CD14-positive monocyte (primary cell): ENCODE results near the gene LRRC8A. TPM values are rescaled to one million over a fixed set of nuclear protein-coding genes. Genes with fewer than 3 reads are reported as not detected.

ENCODE experiments used
- DNase-seq, 3 donors: peaks; one replicate each; pipeline ENCODE4 v3.0.0-alpha.2; 2011 to 2022
- H2AFZ ChIP-seq: 2 replicates; pipeline ENCODE4 v1.6.0; 2012; ENCODE audit warnings: mild to moderate bottlenecking, low read depth, low read length, inconsistent platforms; ENCODE audit not compliant: insufficient read depth, poor library complexity, severe bottlenecking
- H3K27ac ChIP-seq, 2 donors: 1 replicate in 1 of 2; 2 replicates in 1 of 2; pipeline ENCODE4 v1.5.1; 2012 to 2013; ENCODE audit warnings: low read length in 2 of 2, control low read depth in 1 of 2, inconsistent platforms in 1 of 2, low read depth in 1 of 2, mild to moderate bottlenecking in 1 of 2
- H3K27me3 ChIP-seq, 2 donors: one replicate each; pipeline versions ENCODE4 v1.6.0 to v1.6.1; 2011 to 2013; ENCODE audit warnings: low read length in 2 of 2; ENCODE audit not compliant: control insufficient read depth in 2 of 2, insufficient read depth in 2 of 2
- H3K36me3 ChIP-seq, 2 donors: replicated peaks in 1 of 2; 1 replicate in 1 of 2; 2 replicates in 1 of 2; pipeline versions ENCODE4 v1.5.1 to v1.6.1; 2012 to 2013; ENCODE audit warnings: low read length in 2 of 2, control low read depth in 1 of 2, inconsistent platforms in 1 of 2, mild to moderate bottlenecking in 1 of 2; ENCODE audit not compliant: insufficient read depth in 2 of 2, control insufficient read depth in 1 of 2
- H3K4me1 ChIP-seq, 2 donors: 1 replicate in 1 of 2; 2 replicates in 1 of 2; pipeline versions ENCODE4 v1.5.1 to v1.6.1; 2012 to 2013; ENCODE audit warnings: low read length in 2 of 2, control low read depth in 1 of 2, inconsistent platforms in 1 of 2, mild to moderate bottlenecking in 1 of 2, moderate library complexity in 1 of 2; ENCODE audit not compliant: insufficient read depth in 2 of 2, control insufficient read depth in 1 of 2
- H3K4me2 ChIP-seq: replicated peaks from 2 replicates; pipeline ENCODE3; 2012; ENCODE audit warnings: low read length, moderate library complexity, mild to moderate bottlenecking; ENCODE audit not compliant: poor library complexity, severe bottlenecking; ENCODE audit errors: extremely low read depth
- H3K4me3 ChIP-seq, 3 experiments: fragments of 200-600 bp in 1 of 3; sonication (generic) in 1 of 3; replicated peaks in 1 of 3; 1 replicate in 2 of 3; 2 replicates in 1 of 3; pipeline ENCODE4 v1.5.1; 2011 to 2013; ENCODE audit warnings: low read length in 3 of 3, mild to moderate bottlenecking in 3 of 3, control low read depth in 2 of 3, low read depth in 2 of 3, inconsistent platforms in 1 of 3, moderate library complexity in 1 of 3
- H3K79me2 ChIP-seq: 2 replicates; pipeline ENCODE4 v1.6.0; 2012; ENCODE audit warnings: mild to moderate bottlenecking, control low read depth, inconsistent platforms, low read length, moderate library complexity; ENCODE audit not compliant: insufficient read depth
- H3K9ac ChIP-seq: 2 replicates; pipeline ENCODE4 v1.6.0; 2017; ENCODE audit warnings: low read length, mild to moderate bottlenecking; ENCODE audit not compliant: insufficient read depth, poor library complexity, severe bottlenecking
- H3K9me3 ChIP-seq, 2 donors: replicated peaks in 1 of 2; 1 replicate in 1 of 2; 2 replicates in 1 of 2; pipeline versions ENCODE4 v1.5.1 to v1.6.1; 2012 to 2013; ENCODE audit warnings: low read length in 2 of 2, control low read depth in 1 of 2; ENCODE audit not compliant: control insufficient read depth in 1 of 2, insufficient read depth in 1 of 2
- H4K20me1 ChIP-seq: 2 replicates; pipeline ENCODE4 v1.6.0; 2012; ENCODE audit warnings: mild to moderate bottlenecking, low read length, control low read depth, moderate library complexity; ENCODE audit not compliant: insufficient read depth
- H3K27ac Mint-ChIP-seq, 7 donors: one replicate each; pipeline ENCODE4 v1.8.0; 2020; ENCODE audit warnings: mild to moderate bottlenecking in 7 of 7, mixed read lengths in 7 of 7, moderate library complexity in 6 of 7, inconsistent platforms in 2 of 7
- H3K27me3 Mint-ChIP-seq, 3 donors: one replicate each; pipeline ENCODE4 v1.8.0; 2021 to 2022; ENCODE audit warnings: low read depth in 3 of 3, mild to moderate bottlenecking in 3 of 3, mixed read lengths in 3 of 3, moderate library complexity in 3 of 3, inconsistent platforms in 1 of 3
- H3K36me3 Mint-ChIP-seq, 2 donors: one replicate each; pipeline ENCODE4 v1.8.0; 2020; ENCODE audit warnings: mixed read lengths in 2 of 2, inconsistent platforms in 1 of 2, mild to moderate bottlenecking in 1 of 2
- H3K4me1 Mint-ChIP-seq: one replicate; pipeline ENCODE4 v1.8.0; 2020; ENCODE audit warnings: mild to moderate bottlenecking, mixed read lengths
- H3K4me3 Mint-ChIP-seq, 2 donors: one replicate each; pipeline ENCODE4 v1.8.0; 2020; ENCODE audit warnings: mild to moderate bottlenecking in 2 of 2, mixed read lengths in 2 of 2, moderate library complexity in 1 of 2
- H3K9me3 Mint-ChIP-seq, 7 donors: one replicate each; pipeline ENCODE4 v1.8.0; 2020 to 2022; ENCODE audit warnings: mixed read lengths in 7 of 7, mild to moderate bottlenecking in 6 of 7, moderate library complexity in 6 of 7, inconsistent platforms in 2 of 7
- WGBS: methylation state at CpG from one replicate; pipeline ENCODE4 v1.1.5; 2013; ENCODE audit warnings: missing lambda C conversion rate; ENCODE audit not compliant: insufficient coverage; 5-methylcytosine and 5-hydroxymethylcytosine counted together
- intact Hi-C, 2 donors: fragments of 100-400 bp; cut with micrococcal nuclease; formaldehyde crosslinking; loops; one replicate each; pipeline versions ENCODE4 v1.15.0 to v1.15.1; 2023
- polyA plus RNA-seq, 3 donors: library from polyadenylated mRNA; depleted of rRNA in 1 of 3; unstranded in 2 of 3; stranded (reverse) in 1 of 3; fragments of 300-500 nt in 2 of 3; fragments of >200 nt in 1 of 3; fragmentation: Illumina TruSeq in 2 of 3; gene quantifications; 1 replicate in 2 of 3; 2 replicates in 1 of 3; pipeline ENCODE4 v1.2.3, GENCODE V29; 2012 to 2021
- TF ChIP-seq, protein P1 (sequence below): fragments of 200-600 bp; IDR thresholded peaks from one replicate; pipeline ENCODE4 v1.8.0; 2022; ENCODE audit warnings: antibody characterized with exemption, mild to moderate bottlenecking

LRRC8A gene
- polyA plus RNA-seq, 3 donors, result 7.8 to 10.8 (median 10.3) TPM

DNA sequence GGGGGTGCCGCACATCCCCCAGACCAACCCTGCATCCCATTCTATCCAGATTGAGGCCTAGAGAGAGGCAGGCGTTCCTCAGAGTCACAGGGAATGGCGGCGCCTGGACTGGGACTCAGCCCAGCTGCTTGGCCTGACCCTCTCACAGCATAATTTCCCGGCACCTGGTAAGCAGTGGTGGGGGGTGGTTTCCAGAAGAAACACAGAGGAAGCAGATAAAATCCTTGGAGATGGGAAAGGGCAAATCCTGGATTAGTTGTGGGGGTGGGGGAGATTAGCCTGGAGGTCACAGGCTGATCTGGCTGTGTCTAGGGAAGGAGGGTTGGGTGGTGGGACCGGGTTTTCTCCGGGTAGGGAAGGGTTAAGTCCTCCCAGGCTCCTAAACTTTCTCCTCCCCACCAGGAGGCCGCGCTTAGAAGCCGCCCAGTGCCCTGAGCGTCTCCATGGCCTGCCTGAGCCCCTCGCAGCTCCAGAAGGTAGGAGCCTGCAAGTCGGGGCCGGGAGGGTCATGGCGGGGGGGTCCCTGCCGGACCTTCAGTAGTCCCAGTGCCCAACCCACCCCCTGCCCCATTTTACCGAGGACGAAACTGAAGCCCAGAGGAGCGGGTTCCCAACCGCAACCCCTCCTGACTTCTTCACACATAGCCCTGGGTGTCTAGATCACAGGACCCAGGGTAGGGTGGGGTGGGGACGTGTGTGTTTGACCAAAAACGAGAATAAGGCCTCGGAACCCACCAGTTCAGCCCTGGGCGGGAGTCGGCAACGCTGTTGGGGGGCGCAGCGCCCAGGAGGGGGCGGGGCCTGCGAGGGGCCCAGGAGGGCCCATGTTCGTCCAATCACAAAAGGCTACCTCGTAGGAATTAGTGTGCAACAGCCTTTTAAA lies 40.2 kb downstream of the LRRC8A start:
- Mint-ChIP-seq H3K4me1 (peaks cover 10% of the 10 kb centered on the region), H3K4me3 (peak overlapping the region; percentile 69 to 81), H3K27me3 (peaks cover 1 to 5% (median 4%) of the 10 kb centered on the region in 3 donors), H3K36me3 (peaks cover 14 to 15% of the 10 kb centered on the region in 2 donors), H3K27ac (no peak overlapping the region), H3K9me3 (no peaks in the 10 kb centered on the region)
- 1% methylated on average over 15 of the region's 32 CpGs for WGBS
- TF ChIP-seq, protein P1, sequence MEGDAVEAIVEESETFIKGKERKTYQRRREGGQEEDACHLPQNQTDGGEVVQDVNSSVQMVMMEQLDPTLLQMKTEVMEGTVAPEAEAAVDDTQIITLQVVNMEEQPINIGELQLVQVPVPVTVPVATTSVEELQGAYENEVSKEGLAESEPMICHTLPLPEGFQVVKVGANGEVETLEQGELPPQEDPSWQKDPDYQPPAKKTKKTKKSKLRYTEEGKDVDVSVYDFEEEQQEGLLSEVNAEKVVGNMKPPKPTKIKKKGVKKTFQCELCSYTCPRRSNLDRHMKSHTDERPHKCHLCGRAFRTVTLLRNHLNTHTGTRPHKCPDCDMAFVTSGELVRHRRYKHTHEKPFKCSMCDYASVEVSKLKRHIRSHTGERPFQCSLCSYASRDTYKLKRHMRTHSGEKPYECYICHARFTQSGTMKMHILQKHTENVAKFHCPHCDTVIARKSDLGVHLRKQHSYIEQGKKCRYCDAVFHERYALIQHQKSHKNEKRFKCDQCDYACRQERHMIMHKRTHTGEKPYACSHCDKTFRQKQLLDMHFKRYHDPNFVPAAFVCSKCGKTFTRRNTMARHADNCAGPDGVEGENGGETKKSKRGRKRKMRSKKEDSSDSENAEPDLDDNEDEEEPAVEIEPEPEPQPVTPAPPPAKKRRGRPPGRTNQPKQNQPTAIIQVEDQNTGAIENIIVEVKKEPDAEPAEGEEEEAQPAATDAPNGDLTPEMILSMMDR, result no peak
- Histone ChIP-seq H3K4me1 (peaks cover 6 to 10% of the 10 kb centered on the region in 2 donors), H3K9me3 (no peaks in the 10 kb centered on the region), H3K4me3 (peak overlapping the region; percentile 9 to 52 (median 35)), H3K79me2 (no peaks in the 10 kb centered on the region), H3K9ac (peak overlapping the region; percentile 36), H4K20me1 (no peaks in the 10 kb centered on the region), H3K27ac (no peak overlapping the region), H3K4me2 (peak overlapping the region; percentile 63), H3K36me3 (peaks cover 7 to 11% of the 10 kb centered on the region in 2 donors), H3K27me3 (no peaks in the 10 kb centered on the region), H2AFZ (peak overlapping the region; percentile 65)
- intact Hi-C loops, result loop anchor here in 1 of 2 donors (10.0 kb wide), 1 partner anchor 277 kb away; no protein-coding TSS in a partner anchor
- no peak for DNase-seq

DNA sequence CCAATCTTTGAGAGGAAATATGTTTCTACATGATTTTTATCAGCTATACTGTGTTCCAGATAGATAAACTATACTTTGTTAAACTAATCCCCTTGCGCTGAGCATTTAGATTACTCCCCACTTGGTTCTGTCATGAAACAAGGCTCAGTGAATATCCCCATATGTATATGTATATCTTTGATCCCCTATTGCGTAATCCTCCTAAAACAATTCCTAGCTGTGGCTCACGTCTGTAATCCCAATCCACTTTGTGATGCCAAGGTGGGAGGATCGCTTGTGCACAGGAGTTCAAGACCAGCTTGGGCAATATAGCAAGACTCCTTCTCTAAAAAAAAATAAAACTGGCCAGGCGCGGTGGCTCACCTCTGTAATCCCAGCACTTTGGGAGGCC lies 41.6 kb downstream of the LRRC8A start:
- WGBS, result 85% methylated on average over 4 of the region's 6 CpGs

More for the DNA sequence above, 41.6 kb downstream of the LRRC8A start:
- no peak overlapping the region for H3K27ac Mint-ChIP-seq
- no peak overlapping the region for H3K27ac ChIP-seq
- H4K20me1 ChIP-seq, result no peaks in the 10 kb centered on the region
- TF ChIP-seq, protein P1, result no peak
- no peak overlapping the region for H3K9ac ChIP-seq
- H3K9me3 ChIP-seq, result no peaks in the 10 kb centered on the region
- H3K36me3 Mint-ChIP-seq, result peaks cover under 1 to 3% of the 10 kb centered on the region in 2 donors
- peaks cover 13% of the 10 kb centered on the region for H3K4me1 Mint-ChIP-seq
- H3K36me3 ChIP-seq, result no peaks in the 10 kb centered on the region
- H2AFZ ChIP-seq, result no peak overlapping the region
- intact Hi-C loops, result loop anchor here in 1 of 2 donors (10.0 kb wide), 1 partner anchor 279 kb away; no protein-coding TSS in a partner anchor
- no peak overlapping the region for H3K4me2 ChIP-seq
- no peak overlapping the region for H3K4me3 Mint-ChIP-seq
- H3K27me3 ChIP-seq, result no peaks in the 10 kb centered on the region
- H3K9me3 Mint-ChIP-seq, result no peaks in the 10 kb centered on the region
- H3K4me3 ChIP-seq, result no peak overlapping the region
- peaks cover 6 to 10% of the 10 kb centered on the region in 2 donors for H3K4me1 ChIP-seq
- H3K79me2 ChIP-seq, result no peaks in the 10 kb centered on the region
- DNase-seq, result no peak
- peaks cover 1 to 5% (median 4%) of the 10 kb centered on the region in 3 donors for H3K27me3 Mint-ChIP-seq
